Liver (tissue), 9 donors: ENCODE measurements around the gene STRBP. TPM values are rescaled to one million over a fixed set of nuclear protein-coding genes. Genes with fewer than 3 reads are reported as not detected.
A peak's percentile ranks its signal among the peaks of the same experiment; 100 is the strongest.

Source experiments
- DNase-seq: peaks from one replicate; pipeline ENCODE4 v3.0.0-alpha.2; 2017; ENCODE audit warnings: low spot score
- H3K27ac ChIP-seq, 2 donors: one replicate each; pipeline ENCODE4 v1.7.0; 2013; ENCODE audit warnings: inconsistent platforms in 2 of 2, low read length in 2 of 2, control low read depth in 1 of 2, low read depth in 1 of 2, mild to moderate bottlenecking in 1 of 2
- H3K27me3 ChIP-seq, 4 donors: one replicate each; pipeline versions ENCODE4 v1.6.1 to v1.7.0; 2013; ENCODE audit warnings: low read length in 3 of 4, inconsistent platforms in 1 of 4, mild to moderate bottlenecking in 1 of 4, moderate library complexity in 1 of 4; ENCODE audit not compliant: control insufficient read depth in 4 of 4, insufficient read depth in 4 of 4
- H3K36me3 ChIP-seq, 4 donors: one replicate each; pipeline versions ENCODE4 v1.6.1 to v1.7.0; 2013; ENCODE audit warnings: low read length in 3 of 4, mild to moderate bottlenecking in 3 of 4, low read depth in 1 of 4, moderate library complexity in 1 of 4; ENCODE audit not compliant: control insufficient read depth in 4 of 4, insufficient read depth in 3 of 4
- H3K4me1 ChIP-seq, 4 donors: one replicate each; pipeline versions ENCODE4 v1.6.1 to v1.7.0; 2013; ENCODE audit warnings: low read length in 3 of 4, mild to moderate bottlenecking in 3 of 4, moderate library complexity in 1 of 4; ENCODE audit not compliant: control insufficient read depth in 4 of 4, insufficient read depth in 4 of 4
- H3K4me3 ChIP-seq, 3 donors: one replicate each; pipeline versions ENCODE4 v1.6.1 to v1.7.0; 2013; ENCODE audit warnings: low read length in 3 of 3, control low read depth in 1 of 3, low read depth in 1 of 3, mild to moderate bottlenecking in 1 of 3
- H3K9ac ChIP-seq, 2 donors: one replicate each; pipeline ENCODE4 v1.7.0; 2013; ENCODE audit warnings: low read length in 2 of 2, mild to moderate bottlenecking in 2 of 2, moderate library complexity in 2 of 2, control low read depth in 1 of 2, low read depth in 1 of 2
- H3K9me3 ChIP-seq, 4 donors: one replicate each; pipeline versions ENCODE4 v1.6.1 to v1.7.0; 2013; ENCODE audit warnings: low read length in 3 of 4; ENCODE audit not compliant: control insufficient read depth in 4 of 4
- ATF3 ChIP-seq: IDR thresholded peaks from 2 replicates; pipeline ENCODE4 v1.6.1; 2016; ENCODE audit warnings: antibody characterized with exemption
- CTCF ChIP-seq: fragments of 150-350 bp; IDR thresholded peaks from 2 replicates; pipeline ENCODE4 v1.5.1; 2017; ENCODE audit warnings: improper control_type of control experiment, low read depth, low read length; ENCODE audit not compliant: missing input control
- EGR1 ChIP-seq, 2 donors: IDR thresholded peaks; 2 replicates each; pipeline ENCODE4 v1.6.1; 2016 to 2018; ENCODE audit warnings: antibody characterized with exemption in 2 of 2, low read depth in 2 of 2
- FOXA1 ChIP-seq: IDR thresholded peaks from 2 replicates; pipeline ENCODE4 v1.6.1; 2016; ENCODE audit warnings: antibody characterized with exemption
- FOXA2 ChIP-seq: IDR thresholded peaks from 2 replicates; pipeline ENCODE4 v1.6.1; 2016; ENCODE audit warnings: antibody characterized with exemption
- GABPA ChIP-seq, 2 donors: IDR thresholded peaks in 1 of 2; conservative IDR thresholded peaks in 1 of 2; 2 replicates each; pipeline ENCODE4 v1.6.1; 2016; ENCODE audit warnings: antibody characterized with exemption in 2 of 2, mild to moderate bottlenecking in 1 of 2, moderate library complexity in 1 of 2
- HNF4A ChIP-seq, 2 donors: conservative IDR thresholded peaks; 2 replicates each; pipeline ENCODE4 v1.6.1; 2016; ENCODE audit warnings: antibody characterized with exemption in 2 of 2, mild to moderate bottlenecking in 2 of 2
- HNF4G ChIP-seq: IDR thresholded peaks from 2 replicates; pipeline ENCODE4 v1.6.1; 2016; ENCODE audit warnings: antibody characterized with exemption
- JUND ChIP-seq, 2 donors: IDR thresholded peaks; 2 replicates each; pipeline ENCODE4 v1.6.1; 2016; ENCODE audit warnings: antibody characterized with exemption in 2 of 2
- MAX ChIP-seq: IDR thresholded peaks from 2 replicates; pipeline ENCODE4 v1.6.1; 2016; ENCODE audit warnings: antibody characterized with exemption
- NR2F2 ChIP-seq: IDR thresholded peaks from 2 replicates; pipeline ENCODE4 v1.6.1; 2016; ENCODE audit warnings: antibody characterized with exemption
- RAD21 ChIP-seq, 2 donors: IDR thresholded peaks; 2 replicates each; pipeline ENCODE4 v1.6.1; 2016; ENCODE audit warnings: antibody characterized with exemption in 2 of 2, mild to moderate bottlenecking in 2 of 2
- REST ChIP-seq: IDR thresholded peaks from 2 replicates; pipeline ENCODE4 v1.6.1; 2016; ENCODE audit warnings: antibody characterized with exemption, mild to moderate bottlenecking
- RXRA ChIP-seq, 2 donors: IDR thresholded peaks; 2 replicates each; pipeline ENCODE4 v1.6.1; 2017 to 2018; ENCODE audit warnings: antibody characterized with exemption in 2 of 2, mild to moderate bottlenecking in 1 of 2
- SP1 ChIP-seq: IDR thresholded peaks from 2 replicates; pipeline ENCODE4 v1.6.1; 2018; ENCODE audit warnings: antibody characterized with exemption, mild to moderate bottlenecking
- TAF1 ChIP-seq: conservative IDR thresholded peaks from 2 replicates; pipeline ENCODE4 v1.6.1; 2016; ENCODE audit warnings: antibody characterized with exemption, mild to moderate bottlenecking
- YY1 ChIP-seq: IDR thresholded peaks from 2 replicates; pipeline ENCODE4 v1.6.1; 2016; ENCODE audit warnings: antibody characterized with exemption, mild to moderate bottlenecking
- ZBTB33 ChIP-seq: IDR thresholded peaks from 2 replicates; pipeline ENCODE4 v1.6.1; 2016; ENCODE audit warnings: antibody characterized with exemption
- WGBS: extraction: QIAGEN DNeasy Blood & Tissue Kit; methylation state at CpG from one replicate; pipeline ENCODE4 v1.1.7; 2013; 5-methylcytosine and 5-hydroxymethylcytosine counted together
- polyA plus RNA-seq, 2 donors: library from polyadenylated mRNA; stranded (reverse) in 1 of 2; unstranded in 1 of 2; fragments of 200-250 nt in 1 of 2; fragments of >200 nt in 1 of 2; fragmentation: Nextera tagmentation in 1 of 2; extraction: Ambion mirVana in 1 of 2; gene quantifications; one replicate each; pipeline versions ENCODE4 v1.2.1 to v1.2.3, GENCODE V29; 2013 to 2015
- total RNA-seq, 2 donors: library from RNA; depleted of rRNA; stranded (reverse); fragments of >200 nt; gene quantifications; one replicate each; pipeline ENCODE4 v1.2.3, GENCODE V29; 2014
- donor health status: healthy.
- donor health status: healthy.
- donor health status: healthy.
- donor health status: healthy.
- donor health status: healthy.

The STRBP gene
- total and polyA plus RNA-seq, 4 donors = 4.3 to 17.2 (median 8.5) TPM

- peak; percentile 70 for DNase-seq
- 60% methylated on average over 15 of the region's 15 CpGs for whole genome bisulfite sequencing
- Histone ChIP-seq H3K9ac (no peak overlapping the region), H3K27me3 (no peaks in the 10 kb centered on the region), H3K4me1 (peaks cover 0 to 15% (median 6%) of the 10 kb centered on the region in 4 donors), H3K27ac (peak overlapping the region; percentile 70 to 74), H3K4me3 (no peak overlapping the region), H3K9me3 (no peaks in the 10 kb centered on the region), H3K36me3 (peaks cover 3 to 9% (median 6%) of the 10 kb centered on the region in 4 donors)
- peak; percentile 62 to 77 for TF ChIP-seq JUND (IDR thresholded peaks at IDR 0.05)
- peak; percentile 89 for TF ChIP-seq HNF4G
- TF ChIP-seq FOXA2 = peak; percentile 62
- TF ChIP-seq EGR1 (IDR thresholded peaks at IDR 0.05; ENCODE audit: low read depth in 2 of 2) = no peak
- TF ChIP-seq REST = peak; percentile 46
- no peak for TF ChIP-seq TAF1
- TF ChIP-seq RAD21 (IDR thresholded peaks at IDR 0.05) = peak; percentile 19 to 37
- TF ChIP-seq MAX = no peak
- no peak for TF ChIP-seq ZBTB33
- TF ChIP-seq HNF4A (conservative IDR thresholded peaks at IDR 0.05) = peak; percentile 97
- TF ChIP-seq NR2F2 = no peak
- TF ChIP-seq CTCF = no peak
- peak; percentile 84 for TF ChIP-seq SP1
- TF ChIP-seq YY1 = peak; percentile 77
- peak; percentile 71 to 81 for TF ChIP-seq RXRA (IDR thresholded peaks at IDR 0.05)
- no peak for TF ChIP-seq FOXA1
- TF ChIP-seq ATF3 = no peak
- TF ChIP-seq GABPA (IDR thresholded peaks at IDR 0.05 in 1 of 2, conservative IDR thresholded peaks at IDR 0.05 in 1 of 2) = no peak
Observed at GRCh38 chr9:123109540-123110279, 158.7 kb downstream of the STRBP start.
